Measurements from ENCODE around the gene SMIM32.

SMIM32 gene

GRCh38 chr5:136192526-136193321 is at the start of gene SMIM32:
Gene SMIM32, minus strand, starts transcription at chr5:136193162. Its CDS starts 638 bp downstream, at chr5:136192524.
- peak; percentile 1 for DNase-seq

DNA sequence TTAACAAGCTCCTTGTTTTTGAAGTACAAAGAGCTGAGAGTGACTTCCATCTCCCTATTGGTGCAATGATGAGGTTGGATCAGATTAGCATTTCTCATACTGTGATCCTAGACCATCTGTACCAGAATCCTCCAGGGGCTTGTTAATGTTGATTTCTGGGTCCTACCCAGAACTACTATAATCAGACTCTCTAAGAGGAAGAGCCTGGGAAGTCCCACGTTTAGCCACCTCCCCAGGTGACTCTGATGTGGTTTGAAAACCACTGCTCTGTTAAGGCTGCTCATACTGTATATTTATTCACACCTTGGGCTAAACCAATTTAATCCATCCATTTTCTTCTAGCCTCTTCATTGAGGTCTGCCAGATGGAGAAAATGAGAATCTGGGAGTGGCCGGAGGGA is 49.6 kb upstream of the SMIM32 start:
- no peak for DNase-seq

- DNase-seq = no peak
Measured at GRCh38 chr5:136242136-136242535, 49.2 kb upstream of the SMIM32 start.

DNA sequence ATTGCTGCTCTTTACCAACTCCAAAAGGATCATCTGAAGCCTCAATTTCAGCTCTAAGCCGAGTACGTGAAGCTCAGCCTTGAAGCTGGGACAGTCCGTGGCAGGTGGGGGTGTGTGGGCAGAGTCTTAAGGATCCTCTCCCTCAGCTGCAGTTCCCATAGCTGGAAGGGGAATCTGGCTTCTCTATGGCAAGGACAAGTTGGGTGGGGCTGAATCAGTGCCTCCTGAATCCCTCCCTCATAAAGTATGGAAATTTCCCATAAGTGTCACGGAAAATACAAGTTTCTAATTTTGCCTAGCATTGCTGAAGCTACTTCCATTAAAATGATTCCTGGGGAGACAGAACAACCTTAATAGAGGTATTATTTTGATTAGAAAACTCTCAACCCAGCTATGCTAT is 47.9 kb upstream of the SMIM32 start:
- no peak for DNase-seq

DNA sequence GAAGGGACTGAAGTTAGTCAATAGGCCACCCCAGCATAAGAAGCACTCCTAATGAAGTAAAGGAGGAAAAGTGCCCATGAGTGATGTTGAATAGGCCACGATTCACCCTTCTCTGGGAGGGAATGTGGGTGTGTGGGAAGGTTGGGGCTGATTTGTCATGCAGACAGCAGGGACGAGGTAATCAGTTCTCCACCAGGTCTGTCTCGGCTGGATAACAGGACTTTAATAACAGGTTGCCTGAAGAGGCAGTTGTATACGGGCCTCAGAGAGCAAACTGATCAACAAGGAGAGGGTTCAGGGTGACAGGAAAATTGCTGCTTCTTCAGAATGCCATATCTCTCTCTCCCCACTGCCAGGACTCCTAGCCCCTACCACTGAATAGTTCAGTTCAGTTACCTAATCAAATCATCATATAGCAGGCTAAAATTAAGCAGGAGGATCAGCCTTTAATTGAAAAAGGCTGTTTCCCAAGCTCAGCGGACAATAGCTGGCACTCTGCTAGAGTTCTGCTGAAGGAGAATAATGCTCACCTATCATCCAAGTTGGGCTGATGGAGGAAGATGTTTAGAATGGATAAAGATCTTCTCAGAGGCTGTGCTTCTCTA is 43.6 kb upstream of the SMIM32 start:
- no peak for DNase-seq

DNA sequence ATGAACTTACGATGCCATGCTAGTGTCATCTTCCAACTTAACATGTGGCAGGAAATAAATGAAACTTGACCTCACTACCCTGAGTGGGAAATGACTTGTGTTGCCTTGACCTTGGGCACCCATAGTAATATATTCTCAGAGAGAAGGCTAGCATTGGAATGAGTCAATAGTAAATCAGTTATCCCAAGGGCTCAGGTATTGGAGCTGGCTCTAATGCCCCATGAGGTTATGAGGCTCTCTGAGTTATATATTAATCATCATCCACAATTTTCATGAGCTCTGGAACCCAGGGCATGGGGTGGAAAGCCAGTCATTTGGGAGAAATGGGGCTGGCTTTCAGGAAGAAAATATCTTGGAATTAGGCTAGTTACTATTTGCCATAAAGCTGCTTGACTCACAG is 42.4 kb upstream of the SMIM32 start:
- DNase-seq = no peak

- no peak for DNase-seq
Measured at GRCh38 chr5:136232316-136232715, 39.4 kb upstream of the SMIM32 start.

DNA sequence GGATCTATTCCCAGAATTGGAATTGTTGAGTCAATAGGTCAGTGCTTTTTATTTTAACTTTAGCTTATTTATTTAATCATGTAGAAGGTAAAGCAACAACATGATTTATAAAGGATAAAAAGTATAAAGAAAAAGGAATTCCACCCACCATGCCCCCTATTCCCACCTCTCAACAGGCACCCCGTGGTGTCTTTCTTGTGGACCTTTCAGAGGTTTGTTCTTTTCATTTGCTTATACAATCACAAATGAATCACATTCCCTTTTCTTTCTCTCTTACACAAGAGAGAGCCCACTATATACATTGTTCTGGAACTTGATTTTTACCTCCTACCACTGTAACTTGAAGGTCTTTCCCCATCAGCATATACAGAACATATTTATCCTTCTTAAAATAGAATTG is 37.2 kb upstream of the SMIM32 start:
- DNase-seq = no peak

GRCh38 chr5:136228136-136228757 is 35.3 kb upstream of the SMIM32 start:
- no peak for DNase-seq

DNA sequence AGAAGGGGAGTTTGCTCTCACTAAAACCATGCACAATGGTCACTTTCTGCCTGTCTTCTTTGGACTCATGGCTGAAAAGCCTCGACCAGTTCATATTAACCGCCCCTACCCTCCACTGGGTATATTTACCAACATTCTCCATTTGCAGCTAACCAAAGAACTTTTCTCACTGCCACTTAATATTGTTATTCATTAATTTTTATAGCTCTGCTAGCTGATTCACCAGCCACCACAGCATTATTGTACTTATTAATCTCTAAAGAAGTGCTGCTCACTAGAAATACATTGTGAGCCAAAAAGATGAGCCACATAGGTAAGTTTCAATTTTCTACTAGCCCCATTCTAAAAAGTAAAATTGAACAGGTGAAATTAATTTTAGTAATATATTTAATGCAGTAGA is 33.4 kb upstream of the SMIM32 start:
- no peak for DNase-seq

DNA sequence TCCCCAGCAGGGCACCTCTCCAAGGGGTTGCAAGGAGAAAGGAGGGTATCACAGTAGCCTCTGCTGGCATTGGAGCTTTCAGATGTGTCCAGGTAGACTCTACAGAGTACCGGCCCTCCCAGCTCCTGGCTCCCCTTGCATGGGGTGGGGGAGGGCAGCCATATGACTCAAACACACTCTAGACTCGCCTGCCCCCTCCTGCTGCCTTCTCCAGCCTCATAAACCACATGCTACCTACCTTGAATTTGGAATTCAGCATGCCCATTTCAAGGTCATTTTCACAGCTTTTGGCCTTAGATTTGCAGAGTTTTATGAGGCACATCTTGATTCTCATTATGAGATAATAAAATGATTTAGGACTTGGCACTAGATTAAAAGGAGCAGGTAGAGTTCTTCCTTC is 32.8 kb upstream of the SMIM32 start:
- DNase-seq = no peak

DNA sequence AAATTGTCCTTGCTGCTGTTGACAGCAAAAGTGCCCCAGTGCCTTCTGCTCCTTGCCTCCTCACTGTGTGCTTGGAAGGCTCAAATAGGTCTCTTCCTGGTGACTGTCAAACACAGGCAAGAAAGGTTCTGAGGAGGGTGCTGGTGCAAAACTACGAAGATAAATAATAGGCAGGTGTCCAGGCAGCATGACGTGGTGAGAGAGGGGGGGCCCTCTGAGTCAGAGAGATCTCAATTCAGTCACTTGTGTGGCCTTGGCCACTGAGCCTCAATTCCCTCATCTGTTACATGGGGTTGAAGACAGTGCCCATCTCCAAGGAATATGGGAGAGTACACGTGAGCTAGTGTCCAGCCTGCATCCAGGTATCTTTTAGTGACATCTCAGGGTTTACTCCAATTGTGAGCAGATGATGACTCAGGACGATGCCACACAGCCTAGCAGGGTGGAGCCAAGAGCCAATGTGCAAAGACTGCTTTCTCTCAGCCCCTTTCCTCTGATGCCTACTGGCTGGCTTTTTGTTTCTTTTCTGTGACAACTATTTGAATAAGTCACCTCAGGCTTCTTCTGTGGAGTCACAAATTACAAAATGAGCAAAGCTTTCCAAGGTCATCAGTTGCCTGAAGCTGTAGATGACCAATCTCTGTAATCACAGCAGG is 29.7 kb upstream of the SMIM32 start:
- no peak for DNase-seq

DNA sequence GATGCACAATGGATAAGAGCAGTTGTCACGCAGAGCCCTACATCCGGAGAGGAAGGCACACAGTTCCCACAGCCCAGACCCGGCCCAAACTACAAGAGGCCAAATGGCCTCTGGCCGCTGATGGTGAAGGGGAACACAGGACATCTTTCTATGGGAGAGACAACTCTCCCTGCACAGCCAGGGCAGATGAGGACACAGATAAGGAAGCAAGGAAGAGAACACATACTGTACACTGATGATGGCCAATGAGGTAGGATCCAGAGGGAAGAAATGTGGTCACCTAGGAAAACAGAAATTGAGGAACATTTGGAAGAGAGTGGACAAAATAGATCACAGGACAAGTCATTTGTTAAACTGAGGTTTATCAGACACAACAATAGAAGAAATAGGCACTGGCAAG is 28.4 kb upstream of the SMIM32 start:
- no peak for DNase-seq

DNA sequence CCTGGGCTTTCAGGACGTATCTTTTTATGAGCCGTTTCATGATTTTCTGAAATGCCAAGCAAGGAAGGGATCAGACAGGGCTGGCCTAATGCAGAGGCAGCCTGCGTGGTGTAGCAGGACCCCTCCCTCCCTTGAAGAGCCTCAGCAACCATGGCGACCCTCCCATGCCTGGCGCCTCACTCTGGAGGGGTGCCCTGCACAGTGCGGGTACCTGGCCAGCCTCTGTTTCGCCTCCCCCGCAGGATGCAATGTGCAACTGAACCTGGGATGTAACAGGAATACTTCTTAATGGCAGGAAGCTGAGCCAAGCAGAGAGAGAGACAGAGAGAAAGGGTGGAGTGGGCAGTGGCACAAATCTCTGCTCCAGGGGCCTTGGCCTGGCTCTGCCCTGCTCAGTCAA is 23.3 kb upstream of the SMIM32 start:
- DNase-seq = no peak

DNA sequence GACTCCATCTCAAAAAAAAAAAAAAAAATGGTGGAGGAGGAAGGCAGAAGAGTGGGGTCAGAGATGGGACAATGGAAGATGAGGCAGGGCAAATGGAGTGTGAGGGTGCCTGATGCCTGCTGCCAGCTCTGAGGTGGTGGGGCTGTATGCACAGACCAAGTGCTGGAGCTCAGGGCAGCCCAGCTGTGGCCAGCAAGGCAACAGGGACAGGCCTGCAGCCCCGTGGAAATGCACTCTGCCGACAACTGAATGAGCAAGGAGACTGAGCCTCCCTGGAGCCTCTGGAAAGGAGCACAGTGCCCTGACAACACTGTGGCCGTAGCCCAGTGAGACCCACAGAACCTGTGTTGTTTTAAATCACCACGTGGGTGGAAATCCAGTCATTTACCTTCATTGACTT is 22.9 kb upstream of the SMIM32 start:
- no peak for DNase-seq

DNA sequence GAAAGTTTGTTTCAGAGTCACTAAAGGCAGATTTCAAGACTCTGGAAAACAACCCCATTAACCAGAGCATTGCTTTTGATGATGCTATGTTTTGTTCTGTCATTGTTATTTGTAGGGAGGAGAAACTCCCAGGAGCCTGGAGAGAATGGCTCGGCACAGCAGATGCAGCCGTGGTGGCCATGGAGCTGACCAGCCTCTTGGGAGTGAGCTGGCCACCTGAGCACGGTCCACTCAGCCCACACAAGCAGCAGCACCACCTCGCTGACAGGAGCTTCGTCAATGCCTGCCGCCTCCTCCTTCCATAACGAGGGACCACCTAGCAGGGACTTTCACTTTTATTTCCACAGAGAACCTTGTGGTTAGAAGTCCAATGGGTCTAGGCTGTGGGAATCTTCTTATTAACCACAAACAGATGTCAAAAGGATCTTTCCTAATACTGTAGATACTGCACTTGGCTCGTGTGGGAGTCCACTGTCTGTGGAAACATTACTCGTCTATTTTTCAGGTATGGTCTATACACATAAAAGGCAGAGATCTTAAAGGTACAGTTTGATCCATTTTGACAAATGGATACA is 21.0 kb upstream of the SMIM32 start:
- DNase-seq = no peak

DNA sequence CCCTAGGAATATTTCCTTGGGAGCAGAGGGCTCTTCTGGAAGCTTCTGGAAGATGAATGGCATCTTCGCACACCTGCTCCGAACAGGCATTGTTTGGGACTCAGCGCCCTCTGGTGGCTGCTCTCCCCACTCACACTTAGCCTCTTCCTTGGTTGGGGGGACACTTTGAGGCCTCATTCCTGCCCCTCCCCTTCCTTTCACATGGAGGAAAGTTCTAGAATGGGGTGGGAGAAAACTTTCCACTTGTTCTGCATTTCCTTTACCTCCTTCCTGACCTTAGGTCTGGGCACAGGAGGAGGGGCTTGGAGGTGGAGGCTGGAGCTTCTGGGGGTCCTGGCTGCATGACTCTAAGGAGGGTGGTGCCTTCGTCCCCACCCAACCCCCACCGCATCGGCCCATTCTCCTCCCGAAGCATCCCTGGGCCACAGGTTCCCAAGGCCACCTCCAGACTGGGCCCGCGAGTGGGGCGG is 19.3 kb upstream of the SMIM32 start:
- DNase-seq = peak; percentile 55

- DNase-seq = no peak
Measured at GRCh38 chr5:136211282-136212040, 18.5 kb upstream of the SMIM32 start.

DNA sequence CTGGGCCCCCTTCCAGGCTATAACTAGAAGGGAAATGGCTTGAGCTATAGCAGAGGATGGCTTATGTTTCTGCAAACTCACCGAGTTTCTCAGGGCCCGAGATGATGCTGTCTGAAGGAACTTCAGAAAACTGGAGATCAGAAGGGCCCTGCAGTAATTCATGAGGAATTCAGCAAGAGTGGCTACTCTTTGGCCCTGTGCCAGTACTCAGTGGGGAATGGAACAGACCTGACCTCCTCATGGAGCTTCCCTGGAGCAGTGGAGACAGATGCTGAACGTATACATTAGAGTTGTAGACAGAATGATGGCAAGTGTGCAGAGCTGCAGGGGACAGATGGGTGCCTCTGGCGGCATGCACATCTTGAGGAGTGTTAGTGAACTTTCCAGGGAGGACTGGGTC is 17.3 kb upstream of the SMIM32 start:
- no peak for DNase-seq

GRCh38 chr5:136209346-136209910 is 16.5 kb upstream of the SMIM32 start:
- no peak for DNase-seq

DNA sequence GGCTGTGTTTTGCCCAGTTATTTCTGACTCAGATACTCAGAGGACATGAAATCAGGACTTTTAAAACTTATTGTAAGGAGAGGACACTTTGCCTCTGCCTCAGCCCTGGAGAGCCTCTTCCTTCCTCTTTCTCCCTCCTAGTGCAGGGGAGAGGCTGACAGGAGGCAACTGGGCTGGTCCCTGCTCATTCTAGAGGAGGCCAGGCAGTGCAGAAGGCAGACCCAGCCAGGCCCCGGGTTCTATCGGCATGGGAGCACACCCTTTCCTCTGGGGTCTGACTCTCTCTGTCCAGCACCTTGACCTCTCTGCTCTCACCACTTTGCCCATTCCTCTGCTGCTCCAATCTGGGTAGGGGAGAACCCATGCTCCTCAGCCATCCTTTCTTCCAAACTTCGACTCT is 16.0 kb upstream of the SMIM32 start:
- no peak for DNase-seq

- no peak for DNase-seq
Measured at GRCh38 chr5:136207631-136208030, 14.7 kb upstream of the SMIM32 start.
